GM19351 (cell line): Measurements from ENCODE around the gene RPS6KA4.
"Not testable (repeated sequence)": the region's sequence is repeated elsewhere in the genome, so short reads cannot be mapped to it uniquely, and the experiment has no call there.

Experiments
- ATAC-seq: cut with Tn5 transposase; IDR thresholded peaks from one replicate; pipeline ENCODE4 v1.9.1; 2021; ENCODE audit warnings: mild to moderate bottlenecking, moderate library complexity; ENCODE audit not compliant: unreplicated experiment

The RPS6KA4 gene

GRCh38 chr11:64413417-64413816, 54.5 kb downstream of the RPS6KA4 start:
- ATAC-seq: no peak

- ATAC-seq: no peak
These were observed 56.3 kb downstream of the RPS6KA4 start for GRCh38 chr11:64415286-64415685.

GRCh38 chr11:64415996-64416728, 57.2 kb downstream of the RPS6KA4 start:
- ATAC-seq: no peak

- ATAC-seq: not testable (repeated sequence)
These were observed 59.3 kb downstream of the RPS6KA4 start for GRCh38 chr11:64418233-64418632.

GRCh38 chr11:64419257-64419790, 60.4 kb downstream of the RPS6KA4 start:
- no peak for ATAC-seq

- ATAC-seq: no peak
These were observed 61.0 kb downstream of the RPS6KA4 start for GRCh38 chr11:64419818-64420485.
